ENCODE data around the gene CLRN1. TPM values are rescaled to one million over a fixed set of nuclear protein-coding genes. Genes with fewer than 3 reads are reported as not detected.

CLRN1 gene
- total RNA-seq, 6 experiments from 2014 or later, result not detected

DNA sequence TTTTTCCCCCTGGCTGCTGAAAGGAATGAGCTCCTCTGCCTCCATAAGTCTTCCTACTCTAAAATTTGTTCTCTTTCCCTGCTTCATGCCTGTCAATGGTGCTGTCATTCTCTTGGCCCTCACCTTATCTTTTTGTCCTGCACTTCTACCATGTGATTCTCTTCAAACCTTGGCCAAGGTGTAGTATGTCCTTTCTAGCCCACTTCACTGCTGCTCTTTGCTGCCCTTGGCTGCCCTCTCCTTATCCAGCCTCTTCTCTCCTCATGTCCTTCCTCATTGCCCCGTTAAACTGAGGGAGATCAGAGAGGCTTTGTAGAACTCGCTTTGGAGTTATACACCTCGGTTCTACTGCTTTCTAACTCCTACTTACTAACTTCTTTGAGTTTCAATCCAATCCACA lies 87.0 kb downstream of the CLRN1 start:
- peaks cover 26% of the 10 kb centered on the region for H3K27me3 Mint-ChIP-seq (ENCODE audit: insufficient read depth)
- no peaks in the 10 kb centered on the region for H3K9me3 Mint-ChIP-seq
- no peak for DNase-seq
- TF ChIP-seq, protein P1, sequence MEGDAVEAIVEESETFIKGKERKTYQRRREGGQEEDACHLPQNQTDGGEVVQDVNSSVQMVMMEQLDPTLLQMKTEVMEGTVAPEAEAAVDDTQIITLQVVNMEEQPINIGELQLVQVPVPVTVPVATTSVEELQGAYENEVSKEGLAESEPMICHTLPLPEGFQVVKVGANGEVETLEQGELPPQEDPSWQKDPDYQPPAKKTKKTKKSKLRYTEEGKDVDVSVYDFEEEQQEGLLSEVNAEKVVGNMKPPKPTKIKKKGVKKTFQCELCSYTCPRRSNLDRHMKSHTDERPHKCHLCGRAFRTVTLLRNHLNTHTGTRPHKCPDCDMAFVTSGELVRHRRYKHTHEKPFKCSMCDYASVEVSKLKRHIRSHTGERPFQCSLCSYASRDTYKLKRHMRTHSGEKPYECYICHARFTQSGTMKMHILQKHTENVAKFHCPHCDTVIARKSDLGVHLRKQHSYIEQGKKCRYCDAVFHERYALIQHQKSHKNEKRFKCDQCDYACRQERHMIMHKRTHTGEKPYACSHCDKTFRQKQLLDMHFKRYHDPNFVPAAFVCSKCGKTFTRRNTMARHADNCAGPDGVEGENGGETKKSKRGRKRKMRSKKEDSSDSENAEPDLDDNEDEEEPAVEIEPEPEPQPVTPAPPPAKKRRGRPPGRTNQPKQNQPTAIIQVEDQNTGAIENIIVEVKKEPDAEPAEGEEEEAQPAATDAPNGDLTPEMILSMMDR (IDR thresholded peaks at IDR 0.05), result no peak
- no peak overlapping the region for H3K4me3 Mint-ChIP-seq
- H3K36me3 Mint-ChIP-seq (ENCODE audit: low read depth), result no peaks in the 10 kb centered on the region
- H3K4me1 Mint-ChIP-seq (ENCODE audit: low read depth), result no peaks in the 10 kb centered on the region
- H3K27ac Mint-ChIP-seq, result no peak overlapping the region

GRCh38 chr3:150878996-150879575 lies 93.4 kb downstream of the CLRN1 start:
- Mint-ChIP-seq H3K4me3 (no peak overlapping the region), H3K27me3 (ENCODE audit: insufficient read depth) (peaks cover 23% of the 10 kb centered on the region), H3K36me3 (ENCODE audit: low read depth) (no peaks in the 10 kb centered on the region), H3K9me3 (no peaks in the 10 kb centered on the region), H3K27ac (no peak overlapping the region), H3K4me1 (ENCODE audit: low read depth) (no peaks in the 10 kb centered on the region)
- DNase-seq, result no peak
- TF ChIP-seq, protein P1 (IDR thresholded peaks at IDR 0.05), result no peak

GRCh38 chr3:150878290-150878689 lies 94.2 kb downstream of the CLRN1 start:
- DNase-seq, result no peak
- Mint-ChIP-seq H3K27me3 (ENCODE audit: insufficient read depth) (peaks cover 21% of the 10 kb centered on the region), H3K27ac (no peak overlapping the region), H3K9me3 (no peaks in the 10 kb centered on the region), H3K4me3 (no peak overlapping the region), H3K4me1 (ENCODE audit: low read depth) (no peaks in the 10 kb centered on the region), H3K36me3 (ENCODE audit: low read depth) (no peaks in the 10 kb centered on the region)
- TF ChIP-seq, protein P1 (IDR thresholded peaks at IDR 0.05), result no peak

GRCh38 chr3:150877303-150877702 lies 95.2 kb downstream of the CLRN1 start:
- peaks cover 21% of the 10 kb centered on the region for H3K27me3 Mint-ChIP-seq (ENCODE audit: insufficient read depth)
- H3K4me3 Mint-ChIP-seq, result no peak overlapping the region
- TF ChIP-seq, protein P1 (IDR thresholded peaks at IDR 0.05), result no peak

GRCh38 chr3:150876611-150877265 lies 95.8 kb downstream of the CLRN1 start:
- Mint-ChIP-seq H3K4me3 (no peak overlapping the region), H3K27ac (no peak overlapping the region), H3K36me3 (ENCODE audit: low read depth) (no peaks in the 10 kb centered on the region)

More at GRCh38 chr3:150877303-150877702, 95.2 kb downstream of the CLRN1 start:
- no peaks in the 10 kb centered on the region for H3K4me1 Mint-ChIP-seq (ENCODE audit: low read depth)
- no peak overlapping the region for H3K27ac Mint-ChIP-seq
- no peak for DNase-seq
- no peaks in the 10 kb centered on the region for H3K9me3 Mint-ChIP-seq
- H3K36me3 Mint-ChIP-seq (ENCODE audit: low read depth), result no peaks in the 10 kb centered on the region

More at GRCh38 chr3:150876611-150877265, 95.8 kb downstream of the CLRN1 start:
- Mint-ChIP-seq H3K27me3 (ENCODE audit: insufficient read depth) (peaks cover 19% of the 10 kb centered on the region), H3K4me1 (ENCODE audit: low read depth) (no peaks in the 10 kb centered on the region), H3K9me3 (no peaks in the 10 kb centered on the region)
- no peak for DNase-seq
- TF ChIP-seq, protein P1 (IDR thresholded peaks at IDR 0.05), result no peak

Other genes with a start within 250 kb of the CLRN1 start
- gene SIAH2, start 209.6 kb downstream of the CLRN1 start, total RNA-seq (2021; fragmentation: NEBNext Ultra II Directional; extraction: Animal tissue kit (Norgen Biotek cat#: 25700)), result 10 to 100 TPM; 14.6 to 18.2 (median 15.9) TPM
- not detected for gene MINDY4B, start 67.3 kb downstream of the CLRN1 start, total RNA-seq (2021; fragmentation: NEBNext Ultra II Directional; extraction: Animal tissue kit (Norgen Biotek cat#: 25700))
- gene MED12L, start 112.9 kb upstream of the CLRN1 start, total RNA-seq (2021; fragmentation: NEBNext Ultra II Directional; extraction: Animal tissue kit (Norgen Biotek cat#: 25700)), result under 1 TPM in 5 of 6 experiments, not detected in 1; 0.05 to 0.64 (median 0.13) TPM
- not detected for gene GPR171, start 230.5 kb upstream of the CLRN1 start, total RNA-seq (2021; fragmentation: NEBNext Ultra II Directional; extraction: Animal tissue kit (Norgen Biotek cat#: 25700))